HG03060 (cell line): Measurements from ENCODE around the gene KLC4.
A peak's percentile ranks its signal among the peaks of the same experiment; 100 is the strongest.
"Not testable (repeated sequence)": the region's sequence is repeated elsewhere in the genome, so short reads cannot be mapped to it uniquely, and the experiment has no call there.

ENCODE experiments used
- ATAC-seq: cut with Tn5 transposase; IDR thresholded peaks from one replicate; pipeline ENCODE4 v1.9.1; 2021; ENCODE audit warnings: low read depth, moderate number of reproducible peaks; ENCODE audit not compliant: unreplicated experiment

The KLC4 gene

DNA sequence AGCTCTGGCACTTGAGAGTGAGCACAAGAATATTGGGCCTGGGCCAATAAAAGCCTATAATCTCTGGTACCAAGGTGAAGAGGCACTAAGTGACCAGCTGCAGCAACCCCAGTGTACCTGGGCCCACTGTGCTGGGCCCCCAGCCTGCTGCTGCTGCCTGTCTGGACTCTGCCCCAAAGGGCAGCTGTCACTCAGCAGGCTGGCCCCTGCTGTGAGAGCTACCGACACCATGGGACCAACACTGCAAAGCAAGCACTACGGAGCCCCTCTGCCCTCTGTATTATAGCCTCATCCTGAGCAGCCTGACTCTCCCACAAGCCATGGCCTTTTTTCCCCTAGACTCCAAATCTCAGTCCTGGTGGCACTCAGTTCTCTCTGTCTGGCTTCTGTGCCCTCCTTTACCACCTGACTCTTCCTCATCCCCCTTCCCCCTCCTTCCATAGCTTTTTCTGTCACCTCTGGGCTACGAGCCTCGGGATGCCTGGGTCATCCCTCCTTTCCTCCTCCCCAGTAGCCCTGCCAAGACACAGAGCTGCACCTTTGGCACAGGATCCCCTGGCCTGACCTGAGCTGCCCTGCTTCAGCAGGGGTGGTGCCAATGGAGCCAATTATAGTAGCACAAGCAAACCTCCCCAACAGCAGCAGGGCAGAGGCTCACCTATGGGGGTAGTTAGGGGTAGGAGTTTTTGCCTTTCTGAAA, 23.8 kb upstream of the KLC4 start:
- no peak for ATAC-seq

- ATAC-seq = no peak
Observed at GRCh38 chr6:43036712-43037111, 22.7 kb upstream of the KLC4 start.

GRCh38 chr6:43037197-43037596, 22.2 kb upstream of the KLC4 start:
- no peak for ATAC-seq

GRCh38 chr6:43037706-43038105, 21.7 kb upstream of the KLC4 start:
- no peak for ATAC-seq

- no peak for ATAC-seq
Observed at GRCh38 chr6:43038727-43039126, 20.7 kb upstream of the KLC4 start.

GRCh38 chr6:43040542-43041257, 18.7 kb upstream of the KLC4 start:
- no peak for ATAC-seq

- ATAC-seq = not testable (repeated sequence)
Observed at GRCh38 chr6:43041475-43041874, 18.0 kb upstream of the KLC4 start.

DNA sequence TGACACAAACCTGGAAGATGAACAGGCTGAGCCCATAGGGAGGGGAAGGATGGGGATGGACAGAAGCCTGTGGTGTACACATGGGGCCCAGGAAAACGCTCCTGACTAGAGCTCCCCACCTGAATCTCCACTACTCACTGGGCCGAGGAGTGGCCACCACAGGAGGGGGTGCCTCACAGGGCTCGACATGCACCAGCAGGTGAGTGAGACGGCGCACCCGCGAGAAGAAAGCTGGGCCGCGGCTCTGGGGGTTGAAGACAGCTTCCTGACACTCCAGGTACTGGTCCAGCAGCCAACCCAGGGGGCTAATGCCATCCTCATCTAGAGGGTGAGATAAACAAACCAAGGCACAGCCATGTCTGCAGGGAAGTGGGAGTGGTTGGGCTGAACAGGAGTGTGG, 16.1 kb upstream of the KLC4 start:
- ATAC-seq = no peak

GRCh38 chr6:43045371-43045930, 14.0 kb upstream of the KLC4 start:
- ATAC-seq = no peak

DNA sequence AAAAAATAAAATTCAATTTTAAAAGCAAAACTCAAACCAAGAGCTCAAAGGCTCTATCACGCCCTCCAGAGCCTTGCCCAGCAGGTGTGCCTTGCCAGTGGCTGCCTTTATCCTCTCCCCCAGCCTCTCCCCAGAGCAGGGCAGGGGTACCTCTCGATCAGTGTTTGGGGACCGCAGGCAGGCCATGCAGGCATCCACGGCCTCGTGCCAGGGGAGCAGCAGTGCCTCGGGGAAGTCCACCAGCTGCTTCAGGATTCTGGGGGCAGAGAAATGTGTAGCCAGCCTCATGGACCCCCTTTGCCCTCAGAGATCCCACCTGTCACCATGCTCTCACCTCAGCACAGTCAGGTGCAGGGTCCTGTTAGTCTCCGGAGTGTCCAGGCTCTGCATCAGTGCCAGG, 11.4 kb upstream of the KLC4 start:
- no peak for ATAC-seq

GRCh38 chr6:43050981-43051380, 8.4 kb upstream of the KLC4 start:
- ATAC-seq = no peak

GRCh38 chr6:43052225-43052841, 7.1 kb upstream of the KLC4 start:
- no peak for ATAC-seq

DNA sequence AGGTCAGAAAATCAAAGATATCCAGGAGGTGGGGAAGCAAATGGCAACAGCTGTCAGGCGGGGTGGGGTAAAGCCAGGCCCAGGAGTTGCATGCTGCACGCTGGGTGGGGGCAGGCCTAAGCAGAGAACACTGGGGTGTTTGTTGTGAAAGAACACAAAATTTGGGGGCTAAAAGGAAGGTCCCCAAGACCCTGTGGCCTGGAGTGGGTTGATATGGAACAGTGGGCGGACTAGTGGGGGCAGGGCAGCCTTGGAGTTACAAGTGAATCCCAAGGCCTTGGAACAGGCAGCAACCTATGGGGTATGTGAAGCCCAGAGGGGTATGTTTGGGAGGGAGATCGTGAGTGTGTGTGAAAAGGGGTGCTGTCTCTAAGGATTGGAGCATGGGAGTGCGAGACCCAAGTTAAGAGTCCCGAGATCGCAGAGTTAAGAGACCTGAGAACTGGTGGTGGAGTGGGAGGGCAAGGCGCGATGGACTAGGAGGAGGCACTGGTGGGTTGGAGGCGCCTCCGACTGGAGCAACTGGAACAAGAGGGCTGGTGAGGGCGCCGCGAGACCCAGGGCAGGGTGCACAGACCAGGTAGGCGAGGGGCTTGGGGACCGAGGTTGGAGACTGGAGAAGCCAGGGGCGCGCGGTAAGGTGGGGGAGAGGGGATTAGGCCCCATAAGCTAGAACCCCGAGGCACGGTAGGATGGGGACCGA, 6.4 kb upstream of the KLC4 start:
- no peak for ATAC-seq

- ATAC-seq = peak; percentile 62
Observed at GRCh38 chr6:43053545-43054205, 5.8 kb upstream of the KLC4 start, which contains the start of gene CUL7. CUL7 (minus strand) TSS chr6:43053851; CDS start chr6:43052788, 1,063 bp downstream.

GRCh38 chr6:43054206-43054943, 5.1 kb upstream of the KLC4 start:
- no peak for ATAC-seq

GRCh38 chr6:43055966-43056365, 3.5 kb upstream of the KLC4 start:
- ATAC-seq = no peak

- ATAC-seq = no peak
Observed at GRCh38 chr6:43058531-43058930, 900 bp upstream of the KLC4 start.

DNA sequence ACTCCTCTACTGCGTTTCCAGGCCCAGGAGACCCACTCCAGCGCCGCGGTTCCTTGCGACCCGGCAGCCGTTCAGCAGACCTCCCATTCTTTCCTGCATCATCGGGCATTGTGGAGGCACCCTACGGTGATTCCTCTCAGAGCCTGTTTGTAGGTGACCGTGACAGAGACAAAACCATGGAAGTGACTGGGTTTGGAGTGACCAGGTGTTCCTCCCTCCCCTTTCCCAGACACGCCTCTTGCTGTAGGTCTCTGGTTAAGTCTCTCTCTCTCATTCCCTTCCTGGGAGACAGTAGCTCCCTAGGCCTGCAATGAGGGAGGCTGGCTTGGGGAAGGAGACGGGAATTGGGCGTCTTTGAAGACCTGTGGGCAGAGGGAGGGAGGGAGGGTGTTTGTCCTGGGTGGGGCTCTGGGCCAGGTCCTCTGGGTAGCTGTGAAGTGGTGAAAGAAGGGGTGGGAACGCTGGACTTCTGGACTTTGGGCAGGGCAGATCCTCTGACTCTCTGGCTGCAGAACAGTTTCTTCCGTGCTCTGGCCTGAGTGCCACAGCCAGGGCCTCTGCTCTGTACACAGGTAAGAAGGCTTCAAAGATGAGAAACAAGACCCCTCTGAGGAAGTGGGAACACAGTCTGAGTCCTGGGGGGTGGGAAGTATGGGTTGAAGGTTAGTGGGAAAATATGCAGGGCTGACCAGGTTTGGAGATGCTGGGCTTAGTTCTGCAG, 763 bp downstream of the KLC4 start:
- ATAC-seq = no peak
